ENCODE results near the gene KNDC1. TPM values are rescaled to one million over a fixed set of nuclear protein-coding genes. Genes with fewer than 3 reads are reported as not detected.

KNDC1 gene
- total RNA-seq, 1 donor from 2014 or later, result 20.3 TPM

GRCh38 chr10:133165556-133166503, 5.8 kb downstream of the KNDC1 start:
- Mint-ChIP-seq H3K9me3 (no peaks in the 10 kb centered on the region), H3K4me3 (no peak overlapping the region), H3K27ac (no peak overlapping the region), H3K27me3 (ENCODE audit: low read depth) (peaks cover 17% of the 10 kb centered on the region), H3K4me1 (peaks cover 1% of the 10 kb centered on the region), H3K36me3 (peaks cover 11% of the 10 kb centered on the region)
- DNase-seq (ENCODE audit: low spot score in 2 of 2, unreplicated experiment in 2 of 2), result no peak
- no peak for TF ChIP-seq CTCF (IDR thresholded peaks at IDR 0.05; ENCODE audit: unreplicated experiment)

DNA sequence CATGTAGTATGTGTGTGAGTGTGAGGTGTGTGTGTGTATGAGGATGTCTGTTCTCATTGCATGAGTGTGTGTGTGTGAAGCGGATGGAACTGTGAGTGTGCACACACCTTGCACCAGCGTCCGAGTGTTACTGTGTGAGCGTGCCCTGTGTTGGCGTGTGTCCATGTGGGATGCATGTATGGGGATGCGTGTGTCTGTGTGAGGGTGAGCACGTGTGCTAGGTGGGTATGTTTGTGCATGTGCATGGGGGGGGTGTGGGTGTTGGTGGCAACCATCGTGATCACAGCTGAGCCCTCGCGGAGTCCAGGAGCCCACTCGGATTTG, 6.4 kb downstream of the KNDC1 start:
- Mint-ChIP-seq H3K27ac (no peak overlapping the region), H3K9me3 (no peaks in the 10 kb centered on the region), H3K4me1 (peaks cover 1% of the 10 kb centered on the region), H3K27me3 (ENCODE audit: low read depth) (peaks cover 13% of the 10 kb centered on the region), H3K4me3 (no peak overlapping the region), H3K36me3 (peaks cover 11% of the 10 kb centered on the region)
- DNase-seq (ENCODE audit: low spot score in 2 of 2, unreplicated experiment in 2 of 2), result no peak
- TF ChIP-seq CTCF (IDR thresholded peaks at IDR 0.05; ENCODE audit: unreplicated experiment), result no peak

DNA sequence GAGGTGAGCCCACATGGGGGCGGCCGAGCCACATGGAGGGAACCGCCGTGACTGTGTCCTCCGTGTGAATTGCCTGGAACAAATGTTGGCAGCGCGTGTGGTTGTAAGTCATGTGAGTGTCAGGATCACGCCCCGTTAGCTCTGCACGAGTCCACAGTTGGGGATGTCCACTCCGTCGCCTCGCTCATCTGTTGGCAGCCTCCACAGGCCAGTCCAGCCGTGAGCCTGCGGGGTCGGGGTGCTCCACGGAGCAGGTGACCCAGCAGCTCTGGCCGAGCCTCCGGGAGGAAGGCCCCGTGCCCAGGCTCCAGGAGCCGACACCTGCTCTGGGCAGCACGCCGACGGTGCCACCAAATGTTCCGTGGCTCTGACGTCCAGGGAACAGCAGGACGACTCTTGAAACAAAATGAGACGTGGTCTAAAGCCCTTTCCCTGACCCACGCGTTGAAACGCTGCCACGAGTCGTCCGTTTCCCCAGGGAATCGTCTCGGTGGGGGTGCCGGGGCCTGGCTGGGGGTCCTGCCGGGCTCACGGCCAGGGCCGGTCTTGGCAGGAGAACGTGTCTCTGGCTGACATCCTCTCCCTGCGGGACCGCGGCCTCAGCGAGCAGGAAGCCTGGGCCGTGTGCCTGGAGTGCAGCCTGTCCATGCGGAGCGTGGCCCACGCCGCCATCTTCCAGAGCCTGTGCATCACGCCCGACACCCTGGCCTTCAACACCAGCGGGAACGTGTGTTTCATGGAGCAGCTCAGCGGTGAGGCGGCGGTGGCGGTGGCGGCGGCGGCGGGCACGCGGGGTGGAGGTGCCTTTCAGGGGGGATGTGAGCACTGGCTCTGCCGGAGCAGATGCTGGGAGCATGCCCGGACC, 7.0 kb downstream of the KNDC1 start:
- TF ChIP-seq CTCF (IDR thresholded peaks at IDR 0.05; ENCODE audit: unreplicated experiment), result no peak
- Mint-ChIP-seq H3K36me3 (peaks cover 13% of the 10 kb centered on the region), H3K27me3 (ENCODE audit: low read depth) (peaks cover 13% of the 10 kb centered on the region), H3K9me3 (no peaks in the 10 kb centered on the region), H3K4me1 (peaks cover 1% of the 10 kb centered on the region), H3K27ac (no peak overlapping the region), H3K4me3 (no peak overlapping the region)
- DNase-seq (ENCODE audit: low spot score in 2 of 2, unreplicated experiment in 2 of 2), result no peak

- DNase-seq (ENCODE audit: low spot score in 2 of 2, unreplicated experiment in 2 of 2), result no peak
- no peak overlapping the region for H3K4me3 Mint-ChIP-seq
- H3K27ac Mint-ChIP-seq, result no peak overlapping the region
- H3K4me1 Mint-ChIP-seq, result no peaks in the 10 kb centered on the region
- TF ChIP-seq CTCF (IDR thresholded peaks at IDR 0.05; ENCODE audit: unreplicated experiment), result no peak
- H3K36me3 Mint-ChIP-seq, result peaks cover 11% of the 10 kb centered on the region
- H3K27me3 Mint-ChIP-seq (ENCODE audit: low read depth), result peaks cover 4% of the 10 kb centered on the region
- no peaks in the 10 kb centered on the region for H3K9me3 Mint-ChIP-seq
Observed at GRCh38 chr10:133167693-133168616, 7.9 kb downstream of the KNDC1 start.

DNA sequence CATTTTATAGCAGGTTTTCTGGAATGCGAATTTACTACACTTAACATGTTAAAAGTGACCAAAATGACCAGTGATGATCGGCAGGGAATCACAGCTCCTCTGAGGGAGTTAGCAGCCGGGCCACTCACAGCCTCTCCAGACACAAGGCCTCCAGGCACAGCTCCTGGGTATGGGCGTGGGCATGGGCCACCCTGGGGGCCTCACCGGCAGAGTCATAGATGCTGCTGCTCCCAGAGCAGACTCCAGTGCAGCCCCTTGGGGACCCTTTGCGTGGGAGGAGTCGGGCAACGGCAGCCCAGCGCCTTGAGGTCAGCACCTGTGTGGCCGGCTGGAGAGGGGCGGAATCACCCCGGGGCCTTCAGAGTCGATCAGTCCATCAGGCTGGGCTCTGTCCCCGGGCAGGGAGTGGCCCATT, 8.6 kb downstream of the KNDC1 start:
- no peak for DNase-seq (ENCODE audit: low spot score in 2 of 2, unreplicated experiment in 2 of 2)
- peaks cover 5% of the 10 kb centered on the region for H3K9me3 Mint-ChIP-seq
- no peaks in the 10 kb centered on the region for H3K27me3 Mint-ChIP-seq (ENCODE audit: low read depth)
- no peak overlapping the region for H3K27ac Mint-ChIP-seq
- no peaks in the 10 kb centered on the region for H3K4me1 Mint-ChIP-seq
- peaks cover 16% of the 10 kb centered on the region for H3K36me3 Mint-ChIP-seq
- TF ChIP-seq CTCF (IDR thresholded peaks at IDR 0.05; ENCODE audit: unreplicated experiment), result no peak
- H3K4me3 Mint-ChIP-seq, result no peak overlapping the region
